ENCODE data around the gene DCLK3.

Gene DCLK3

DNA sequence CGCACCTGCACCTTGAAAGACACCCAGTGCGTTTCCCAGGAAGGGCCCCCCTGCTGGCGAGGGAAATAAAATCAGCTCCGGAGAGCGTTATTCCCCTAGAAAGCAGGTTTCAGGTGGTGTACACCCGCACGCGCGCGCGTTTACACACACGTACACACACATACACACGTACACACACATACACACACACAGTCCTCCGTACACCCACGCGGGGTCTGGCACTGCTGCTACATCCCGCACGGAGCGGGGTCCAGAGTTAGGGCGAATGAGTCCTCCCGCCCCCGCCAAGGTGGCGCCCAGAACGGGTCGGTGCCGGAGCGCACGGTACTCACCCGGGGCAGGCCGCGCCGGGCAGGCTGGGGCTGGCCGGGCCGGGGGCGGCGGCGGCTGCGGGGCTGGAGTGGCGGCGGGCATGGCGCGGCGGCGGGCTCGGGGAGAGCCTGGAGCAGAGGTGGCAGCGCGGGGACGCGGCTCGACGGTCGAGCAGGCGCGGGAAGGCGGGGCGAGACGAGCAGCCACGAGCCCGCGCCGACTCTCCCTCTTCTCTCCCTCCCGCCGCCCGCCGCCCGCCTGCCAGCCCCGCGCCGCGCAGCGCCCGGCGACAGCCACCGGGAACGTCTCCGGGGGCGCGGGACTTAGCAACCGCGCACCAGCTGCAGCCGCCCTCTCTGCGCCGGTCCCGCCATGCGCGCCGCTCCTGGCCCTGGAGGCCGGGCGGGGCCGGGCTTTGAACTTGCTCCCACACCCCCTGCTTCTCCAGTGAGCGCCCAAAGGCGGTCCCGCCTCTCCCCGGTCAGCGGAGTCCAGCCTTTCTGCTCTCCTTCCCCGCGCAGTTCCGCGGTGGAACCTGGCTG, at the start of gene DCLK3:
Gene DCLK3 (minus strand): TSS at position 704 of the 854 bp plus-strand sequence. CDS start 290 bp downstream, at position 414.
- DNase-seq (ENCODE audit: low spot score) (no peak), FAIRE-seq (no peak)

- FAIRE-seq, result no peak
These were observed 49.0 kb upstream of the DCLK3 start for GRCh38 chr3:36813305-36813704.

DNA sequence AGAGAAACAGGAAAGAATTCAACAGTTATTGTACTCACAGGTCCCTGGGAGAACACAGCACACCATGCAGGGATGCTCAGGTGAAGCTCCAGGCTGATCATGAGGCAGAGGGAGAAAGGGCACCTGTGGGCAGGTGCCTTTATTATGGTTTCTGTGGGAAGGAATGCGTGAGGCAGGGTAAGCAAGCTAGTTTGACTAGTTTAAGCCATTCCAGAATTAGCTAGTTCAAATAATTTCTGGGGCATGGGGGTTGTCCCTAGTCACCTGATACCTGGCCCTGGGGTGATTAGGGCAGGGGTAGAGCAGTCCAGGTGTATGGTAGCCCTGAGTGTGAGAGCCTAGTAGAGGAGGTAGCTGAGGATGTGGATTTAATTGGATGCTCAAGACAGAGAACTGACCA, 47.9 kb upstream of the DCLK3 start:
- DNase-seq (ENCODE audit: low spot score) (no peak), FAIRE-seq (no peak)

More at GRCh38 chr3:36813305-36813704, 49.0 kb upstream of the DCLK3 start:
- DNase-seq (ENCODE audit: low spot score), result no peak

GRCh38 chr3:36811768-36812167, 47.4 kb upstream of the DCLK3 start:
- FAIRE-seq (no peak), DNase-seq (ENCODE audit: low spot score) (no peak)

DNA sequence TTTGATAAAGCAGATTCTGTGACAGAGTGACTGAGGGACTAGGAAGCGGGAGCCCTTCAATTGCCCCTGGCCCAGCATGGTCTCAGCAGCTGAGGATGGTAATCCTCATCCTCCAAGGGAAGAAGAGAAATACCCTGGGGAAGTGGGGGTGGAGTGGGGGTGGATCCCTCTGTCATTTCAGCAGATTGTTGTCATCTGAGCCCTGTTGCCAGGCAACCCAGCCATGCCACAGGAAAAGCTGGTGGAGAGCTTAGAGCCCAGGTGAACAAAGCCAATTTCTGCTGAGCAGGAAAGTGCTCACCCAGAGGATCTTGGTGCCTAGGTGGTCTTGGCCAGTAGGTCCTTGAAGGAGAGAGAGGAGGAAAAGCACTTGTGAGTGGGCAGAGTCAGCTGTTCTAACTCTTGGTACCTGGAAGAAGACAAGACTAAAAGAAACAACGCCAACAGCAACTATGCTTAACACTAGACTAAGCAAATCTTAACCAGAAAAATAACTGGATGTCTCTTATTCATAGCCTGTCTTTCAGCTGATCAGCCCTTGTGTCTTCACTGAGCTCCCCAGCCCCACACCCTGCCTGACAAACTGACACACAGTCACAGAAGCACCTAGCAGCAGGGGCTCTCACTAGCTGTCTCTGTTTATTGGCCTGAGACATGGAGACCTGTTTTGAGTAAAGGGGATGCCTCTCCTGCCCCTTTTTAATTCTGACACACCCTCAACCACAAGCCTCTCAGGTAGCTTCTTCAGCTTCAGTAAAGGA, 40.1 kb upstream of the DCLK3 start:
- FAIRE-seq (no peak), DNase-seq (ENCODE audit: low spot score) (no peak)

GRCh38 chr3:36803091-36803791, 38.9 kb upstream of the DCLK3 start:
- FAIRE-seq (no peak), DNase-seq (ENCODE audit: low spot score) (no peak)

DNA sequence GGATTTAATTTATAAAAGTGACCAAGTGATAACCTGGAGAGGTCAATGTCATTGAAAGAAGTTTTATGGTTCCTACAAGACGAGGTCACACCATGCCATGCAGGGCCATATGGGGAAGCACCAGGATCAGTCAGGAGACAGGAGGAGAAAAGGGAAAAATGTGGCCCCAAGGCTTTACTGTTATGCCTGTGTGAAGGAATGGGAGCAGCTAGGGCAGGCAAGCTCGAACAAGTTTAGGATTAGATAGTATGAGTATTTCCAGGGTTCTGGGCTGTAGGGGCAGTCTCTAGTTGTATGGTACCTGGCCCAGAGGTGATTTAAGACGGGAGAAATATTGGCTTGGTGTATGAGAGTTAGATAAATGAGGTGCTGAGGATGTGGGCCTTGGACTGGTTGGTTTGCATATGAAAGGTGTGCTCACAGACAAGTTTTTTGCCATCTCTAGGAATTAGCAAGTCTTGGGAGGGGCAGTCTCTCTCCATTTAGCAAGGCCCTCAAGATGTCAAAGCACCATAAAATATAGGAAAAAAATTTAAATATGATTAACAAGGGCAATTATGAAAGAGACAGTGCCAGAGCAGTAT, 36.3 kb upstream of the DCLK3 start:
- DNase-seq (ENCODE audit: low spot score), result no peak
- FAIRE-seq, result no peak

DNA sequence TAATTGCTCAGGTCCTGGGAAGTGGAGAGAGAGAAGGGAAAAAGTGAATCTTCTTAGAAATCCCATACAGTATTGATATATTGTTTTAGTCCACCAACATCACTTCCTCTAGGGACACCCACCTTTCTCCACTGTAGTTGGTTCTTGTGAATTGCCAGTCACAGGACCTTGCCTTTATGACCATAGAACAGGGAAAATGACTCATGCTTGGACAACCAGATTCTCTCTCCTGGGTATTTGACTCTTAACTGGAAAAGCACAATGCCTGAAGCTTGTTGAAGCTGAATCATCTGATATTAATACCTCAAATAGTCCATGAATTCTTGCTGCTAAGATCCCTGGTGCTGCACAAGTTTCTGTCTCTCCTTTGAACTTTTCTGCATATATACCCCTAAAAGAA, 32.5 kb upstream of the DCLK3 start:
- FAIRE-seq (no peak), DNase-seq (ENCODE audit: low spot score) (peak; percentile 13)

DNA sequence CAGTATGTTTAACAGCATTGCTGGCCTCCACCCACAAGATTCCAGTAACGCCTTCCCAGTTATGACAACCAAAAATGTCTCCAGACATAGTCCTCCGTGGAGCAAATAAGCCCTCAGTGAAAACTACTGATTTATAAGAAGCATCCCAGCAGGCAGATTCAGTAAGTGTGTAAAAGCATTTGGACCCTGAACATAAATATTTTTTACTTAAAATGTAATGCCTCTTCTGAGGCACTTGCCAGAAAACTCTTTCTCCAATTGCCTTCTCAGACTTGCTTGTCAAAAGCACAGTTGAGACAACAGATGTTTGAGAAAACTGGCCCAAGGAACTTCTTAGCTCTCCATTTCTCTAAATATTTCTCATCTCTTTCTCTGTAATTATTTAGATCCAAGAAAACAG, 31.8 kb upstream of the DCLK3 start:
- DNase-seq (ENCODE audit: low spot score) (no peak), FAIRE-seq (no peak)

DNA sequence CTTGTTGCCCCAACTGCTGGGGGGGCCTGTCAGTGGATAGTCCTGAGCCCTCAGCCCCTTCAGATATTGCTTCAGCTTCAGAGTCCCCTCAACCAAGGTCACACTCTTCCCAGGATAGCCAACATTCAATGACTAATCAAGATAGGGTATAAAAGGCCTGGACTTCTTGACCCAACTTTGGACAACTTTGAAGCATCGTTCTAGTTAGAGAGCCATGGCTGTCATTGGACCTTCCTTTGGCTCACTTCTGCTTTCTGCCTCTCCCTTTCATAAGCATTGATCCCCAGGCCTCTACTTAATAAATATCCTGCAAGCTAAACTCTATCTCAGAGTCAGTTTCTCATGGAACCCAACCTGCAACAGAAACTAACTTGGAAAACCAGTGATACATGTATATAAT, 31.3 kb upstream of the DCLK3 start:
- DNase-seq (ENCODE audit: low spot score), result no peak
- FAIRE-seq, result no peak

GRCh38 chr3:36792342-36792741, 28.0 kb upstream of the DCLK3 start:
- no peak for DNase-seq (ENCODE audit: low spot score)
- no peak for FAIRE-seq

GRCh38 chr3:36790765-36791164, 26.4 kb upstream of the DCLK3 start:
- FAIRE-seq (no peak), DNase-seq (ENCODE audit: low spot score) (no peak)

- FAIRE-seq (no peak), DNase-seq (ENCODE audit: low spot score) (no peak)
These were observed 22.9 kb upstream of the DCLK3 start for GRCh38 chr3:36786921-36787890.

GRCh38 chr3:36784138-36784635, 19.8 kb upstream of the DCLK3 start:
- DNase-seq (ENCODE audit: low spot score) (no peak), FAIRE-seq (no peak)

DNA sequence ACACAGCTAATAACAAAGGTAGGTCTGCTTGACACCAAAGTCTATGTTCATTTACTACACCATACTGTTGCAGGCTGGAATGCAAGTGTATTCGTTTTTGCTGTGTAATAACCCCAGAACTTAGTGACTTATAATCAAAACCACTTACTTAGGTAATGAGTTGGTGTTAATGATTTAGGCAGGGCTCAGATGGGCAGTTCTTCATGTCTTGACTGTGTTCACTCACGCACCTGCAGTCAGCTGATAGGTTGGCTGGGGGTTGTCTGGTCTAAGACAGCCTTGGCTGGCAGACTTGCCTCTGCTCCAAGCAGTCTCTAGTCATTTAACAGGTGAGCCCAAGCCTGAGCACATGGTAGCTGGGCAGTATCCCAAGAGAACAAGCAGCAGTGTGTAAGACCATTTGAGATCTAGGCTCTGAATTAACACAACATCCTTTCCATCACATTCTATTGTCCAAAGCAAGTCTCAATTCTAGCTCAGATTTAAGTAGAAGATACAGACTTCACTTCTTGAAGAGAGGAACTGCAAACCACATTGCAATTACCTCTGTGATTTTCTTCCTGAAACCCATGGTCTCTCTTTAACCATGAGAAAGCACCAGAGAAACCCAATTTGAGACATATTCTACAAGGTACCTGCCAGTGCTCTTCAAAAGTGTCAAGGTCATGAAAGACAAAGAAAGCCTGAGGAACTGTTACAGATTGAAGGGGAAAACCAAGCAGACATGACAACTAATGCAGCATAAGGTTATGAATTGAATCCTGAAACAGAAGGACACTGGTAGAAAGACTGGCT, 13.3 kb upstream of the DCLK3 start:
- no peak for FAIRE-seq
- no peak for DNase-seq (ENCODE audit: low spot score)

- no peak for FAIRE-seq
- no peak for DNase-seq (ENCODE audit: low spot score)
These were observed 12.1 kb upstream of the DCLK3 start for GRCh38 chr3:36776436-36776835.

GRCh38 chr3:36774052-36774451, 9.7 kb upstream of the DCLK3 start:
- DNase-seq (ENCODE audit: low spot score) (no peak), FAIRE-seq (no peak)

DNA sequence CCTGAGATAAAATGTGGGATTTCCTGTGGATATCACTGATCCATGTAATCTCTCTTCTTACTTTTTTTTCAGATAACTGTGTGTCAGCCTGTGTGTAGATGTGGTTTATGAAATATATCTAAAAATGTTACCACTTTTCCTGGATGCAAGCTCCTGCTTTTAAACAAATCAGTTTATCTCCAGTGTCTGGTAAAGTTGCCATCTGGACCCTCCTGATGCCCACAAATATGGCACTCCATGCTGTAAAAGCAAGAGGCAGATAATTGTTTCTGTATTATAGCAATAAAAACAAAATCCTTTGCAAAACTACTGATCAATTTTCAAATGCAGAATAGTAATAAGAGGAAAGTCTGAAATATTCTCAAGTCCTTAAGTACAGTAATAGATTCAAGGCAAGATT, 7.6 kb upstream of the DCLK3 start:
- DNase-seq (ENCODE audit: low spot score), result no peak
- FAIRE-seq, result no peak

DNA sequence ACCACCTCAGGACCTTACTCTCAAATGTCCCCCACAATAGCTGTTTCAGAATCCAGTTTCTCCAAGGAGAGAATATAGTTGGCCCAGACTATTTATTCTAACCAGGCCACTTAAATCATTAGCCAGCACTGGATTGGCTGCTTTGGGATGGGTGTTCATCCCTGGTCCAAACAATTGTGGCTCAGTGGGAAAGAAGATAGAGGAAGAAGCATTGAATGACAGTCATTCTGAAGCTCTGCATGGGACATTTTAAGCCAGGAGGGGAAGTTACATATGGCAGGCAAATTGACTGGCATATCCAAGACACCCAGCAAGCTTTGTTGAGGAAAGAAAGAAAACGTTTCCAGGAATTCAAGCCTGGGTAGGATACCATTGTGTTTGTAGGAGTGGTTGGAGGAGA, 5.6 kb upstream of the DCLK3 start:
- FAIRE-seq, result no peak

More for the DNA sequence above, 5.6 kb upstream of the DCLK3 start:
- DNase-seq (ENCODE audit: low spot score), result no peak

All from RCC 7860 (cell line).